Fibroblast of gingiva (primary cell): ENCODE data around the gene BTG2.
"Not testable (repeated sequence)": the region's sequence is repeated elsewhere in the genome, so short reads cannot be mapped to it uniquely, and the experiment has no call there.

Source experiments
- DNase-seq: peaks from one replicate; pipeline ENCODE4 v3.0.0-alpha.2; 2011; ENCODE audit warnings: low read depth

The BTG2 gene

GRCh38 chr1:203295796-203296195 lies 9.5 kb upstream of the BTG2 start:
- DNase-seq = no peak

- peak; percentile 33 for DNase-seq
These were observed 8.8 kb upstream of the BTG2 start for GRCh38 chr1:203296460-203297073.

- DNase-seq = no peak
These were observed 6.2 kb upstream of the BTG2 start for GRCh38 chr1:203299169-203299568.

- not testable (repeated sequence) for DNase-seq
These were observed 5.4 kb upstream of the BTG2 start for GRCh38 chr1:203299719-203300429.

GRCh38 chr1:203300441-203301330 lies 4.6 kb upstream of the BTG2 start:
- DNase-seq = no peak

GRCh38 chr1:203301331-203301668 lies 4.0 kb upstream of the BTG2 start:
- DNase-seq = no peak

GRCh38 chr1:203302456-203302855 lies 2.9 kb upstream of the BTG2 start:
- no peak for DNase-seq

GRCh38 chr1:203302894-203303293 lies 2.4 kb upstream of the BTG2 start:
- no peak for DNase-seq

- DNase-seq = no peak
These were observed 864 bp upstream of the BTG2 start for GRCh38 chr1:203304391-203304918.

GRCh38 chr1:203305809-203306088 lies 430 bp downstream of the BTG2 start:
- no peak for DNase-seq

- DNase-seq = peak; percentile 92
These were observed 1.0 kb downstream of the BTG2 start for GRCh38 chr1:203306089-203306964.

- no peak for DNase-seq
These were observed 1.7 kb downstream of the BTG2 start for GRCh38 chr1:203306965-203307541.

- DNase-seq = no peak
These were observed 2.4 kb downstream of the BTG2 start for GRCh38 chr1:203307641-203308126.

- no peak for DNase-seq
These were observed 3.1 kb downstream of the BTG2 start for GRCh38 chr1:203308328-203308922.

GRCh38 chr1:203308923-203309331 lies 3.6 kb downstream of the BTG2 start:
- DNase-seq = no peak

GRCh38 chr1:203311368-203312301 lies 6.3 kb downstream of the BTG2 start:
- DNase-seq = no peak

GRCh38 chr1:203314025-203314759 lies 8.9 kb downstream of the BTG2 start:
- not testable (repeated sequence) for DNase-seq

- no peak for DNase-seq
These were observed 11.3 kb downstream of the BTG2 start for GRCh38 chr1:203316626-203317093.
